Psoas muscle (tissue), 8 donors: ENCODE measurements around the gene ECHDC1. TPM values are rescaled to one million over a fixed set of nuclear protein-coding genes. Genes with fewer than 3 reads are reported as not detected.
A peak's percentile ranks its signal among the peaks of the same experiment; 100 is the strongest.

Experiments used
- ATAC-seq, 4 donors: fragments of 200-7000 bp; cut with Tn5 transposase; one replicate each; pipeline ENCODE4 v1.9.1; 2020; ENCODE audit warnings: moderate library complexity in 3 of 4, mild to moderate bottlenecking in 2 of 4
- DNase-seq, 2 donors: peaks; one replicate each; pipeline ENCODE4 v3.0.0-alpha.2; 2020
- H3K27ac ChIP-seq: fragments of 200-600 bp; one replicate; pipeline ENCODE4 v1.8.0; 2022
- H3K27me3 ChIP-seq, 3 donors: fragments of 200-600 bp in 1 of 3; one replicate each; pipeline versions ENCODE4 v1.6.1 to v1.8.0; 2013 to 2022; ENCODE audit warnings: low read length in 2 of 3, mild to moderate bottlenecking in 2 of 3, moderate library complexity in 1 of 3; ENCODE audit not compliant: insufficient read depth in 3 of 3
- H3K36me3 ChIP-seq, 2 donors: fragments of 200-600 bp in 1 of 2; one replicate each; pipeline versions ENCODE4 v1.6.1 to v1.8.0; 2013 to 2022; ENCODE audit warnings: low read depth in 1 of 2, mild to moderate bottlenecking in 1 of 2, moderate library complexity in 1 of 2; ENCODE audit not compliant: insufficient read depth in 1 of 2
- H3K4me1 ChIP-seq: fragments of 200-600 bp; one replicate; pipeline ENCODE4 v1.8.0; 2022
- H3K4me3 ChIP-seq: fragments of 200-600 bp; one replicate; pipeline ENCODE4 v1.8.0; 2022; ENCODE audit warnings: mild to moderate bottlenecking
- H3K9me3 ChIP-seq: fragments of 200-600 bp; one replicate; pipeline ENCODE4 v1.8.0; 2022
- whole genome bisulfite sequencing, 3 donors: extraction: QIAGEN DNeasy Blood & Tissue Kit; methylation state at CpG; one replicate each; pipeline versions ENCODE4 v1.1.6 to v1.1.7; 2013; 5-methylcytosine and 5-hydroxymethylcytosine counted together
- intact Hi-C, 2 donors: fragments of 100-400 bp; cut with DNase I; formaldehyde crosslinking; loops; one replicate each; pipeline versions ENCODE4 v1.11.0 to v1.14.2; 2022
- long read RNA-seq, 2 donors: library from polyadenylated mRNA; unstranded; transcript quantifications; one replicate each; pipeline ENCODE4 v2.0.0, GENCODE V29; 2021
- polyA plus RNA-seq, 3 donors: library from polyadenylated mRNA; stranded (reverse); fragments of 200-250 nt; gene quantifications; one replicate each; pipeline ENCODE4 v1.2.3, GENCODE V29; 2013
- total RNA-seq, 4 donors: library from RNA; stranded (reverse); fragmentation: NEBNext Ultra II Directional in 2 of 4; extraction: Animal tissue kit (Norgen Biotek cat#: 25700) in 2 of 4; gene quantifications; one replicate each; pipeline versions ENCODE4 v1.2.1 to v1.2.4, GENCODE V29; 2021 to 2023
- TF ChIP-seq, protein P1 (sequence below): fragments of 200-600 bp; IDR thresholded peaks from one replicate; pipeline ENCODE4 v1.8.0; 2022; ENCODE audit warnings: antibody characterized with exemption
- donor health status: healthy with polysubstance abuse.
- donor health status: DM: no; HTN: no; CAD: no; lungs with moderate emphysema.
- donor health status: Bipolar disorder and iron deficiency.
- donor health status: healthy.
- donor health status: DM: yes; HTN: yes; CAD: no.
- donor health status: DM: no; HTN: no; CAD: no.
- donor health status: DM: no; HTN: no; CAD: no.
- donor health status: DM: yes; HTN: yes; CAD: no.

ECHDC1 gene, protein sequence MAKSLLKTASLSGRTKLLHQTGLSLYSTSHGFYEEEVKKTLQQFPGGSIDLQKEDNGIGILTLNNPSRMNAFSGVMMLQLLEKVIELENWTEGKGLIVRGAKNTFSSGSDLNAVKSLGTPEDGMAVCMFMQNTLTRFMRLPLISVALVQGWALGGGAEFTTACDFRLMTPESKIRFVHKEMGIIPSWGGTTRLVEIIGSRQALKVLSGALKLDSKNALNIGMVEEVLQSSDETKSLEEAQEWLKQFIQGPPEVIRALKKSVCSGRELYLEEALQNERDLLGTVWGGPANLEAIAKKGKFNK
- total RNA-seq (10 to 100 TPM; 29.9 to 36.9 (median 33.5) TPM), polyA plus RNA-seq (10 to 100 TPM; 31.2 to 70.6 (median 48.4) TPM)
- long read RNA-seq, donor 1, transcript ECHDC1-210 (6 exons, 2,341 nt): major isoform, 21 of 30 reads
- long read RNA-seq, donor 1, partial matches to known transcripts: 4 of 30 reads
- long read RNA-seq, donor 1, other reads (novel, unspliced or antisense): 2 of 30 reads
- long read RNA-seq, donor 2, transcript ECHDC1-210 (6 exons, 2,341 nt): major isoform, 20 of 41 reads
- long read RNA-seq, donor 2, transcript ECHDC1-203 (5 exons, 1,354 nt): minor isoform, 5 of 41 reads
- long read RNA-seq, donor 2, partial matches to known transcripts: 3 of 41 reads
- long read RNA-seq, donor 2, other reads (novel, unspliced or antisense): 5 of 41 reads

DNA sequence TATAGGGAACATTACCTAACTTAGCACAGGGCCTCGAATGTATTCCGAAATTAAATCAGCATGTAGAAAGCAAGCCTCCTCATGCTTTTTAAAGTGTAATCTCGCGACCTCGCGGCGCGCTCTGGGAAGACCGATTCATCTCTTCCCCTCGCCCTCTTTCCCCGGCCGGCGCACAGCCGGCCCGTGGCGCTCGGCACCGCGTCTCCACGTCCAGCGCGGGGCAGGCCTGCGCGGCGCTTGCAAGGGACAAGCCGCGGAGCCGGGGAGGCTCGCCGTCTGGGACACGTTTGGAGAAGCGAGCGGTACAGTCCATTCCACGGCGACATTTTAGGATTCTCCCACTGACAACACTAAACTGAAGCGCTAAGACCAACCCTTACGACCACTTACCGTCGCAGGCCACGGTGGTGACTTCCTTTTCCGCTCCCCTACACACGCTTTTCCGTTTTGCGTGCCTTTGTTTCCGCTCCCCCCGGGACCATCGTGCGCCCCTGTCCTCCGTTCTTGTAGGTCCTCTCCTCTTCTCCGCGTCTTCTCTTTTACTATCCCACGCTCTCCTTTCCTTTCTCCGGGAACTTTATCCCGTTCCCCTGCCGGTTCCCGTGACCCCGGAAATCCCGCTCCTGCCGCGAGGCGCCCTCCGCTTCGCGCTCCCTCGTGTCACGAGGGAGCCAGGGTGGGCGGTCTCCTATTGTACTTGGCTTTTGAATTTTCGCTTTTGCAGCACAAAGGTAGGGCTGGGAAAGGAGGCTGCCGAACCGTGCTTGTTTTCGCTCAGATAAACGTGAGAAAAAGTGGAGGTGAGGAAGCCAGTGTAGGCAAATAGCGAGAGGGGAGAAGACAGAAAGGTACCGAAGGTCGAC is at the start of gene ECHDC1:
Gene ECHDC1 (minus strand): TSS at position 664 of the 863 bp plus-strand sequence. CDS start 12,581 bp downstream, outside the sequence.
- Histone ChIP-seq H3K9me3 (no peaks in the 10 kb centered on the region), H3K27ac (peak within 1 kb of the TSS; percentile 85), H3K4me1 (peaks cover 24% of the 10 kb centered on the region), H3K27me3 (no peaks in the 10 kb centered on the region), H3K36me3 (no peaks in the 10 kb centered on the region), H3K4me3 (peak within 1 kb of the TSS; percentile 82)
- intact Hi-C loops: loop anchor here (5.0 to 10.0 kb wide), 4 partner anchors 36 to 119 kb away; partner anchors contain the start of gene KIAA0408 (in 1 of the 2)
- ATAC-seq (peak; percentile 84 to 92 (median 90)), DNase-seq (peak; percentile 62 to 75)
- TF ChIP-seq, protein P1, sequence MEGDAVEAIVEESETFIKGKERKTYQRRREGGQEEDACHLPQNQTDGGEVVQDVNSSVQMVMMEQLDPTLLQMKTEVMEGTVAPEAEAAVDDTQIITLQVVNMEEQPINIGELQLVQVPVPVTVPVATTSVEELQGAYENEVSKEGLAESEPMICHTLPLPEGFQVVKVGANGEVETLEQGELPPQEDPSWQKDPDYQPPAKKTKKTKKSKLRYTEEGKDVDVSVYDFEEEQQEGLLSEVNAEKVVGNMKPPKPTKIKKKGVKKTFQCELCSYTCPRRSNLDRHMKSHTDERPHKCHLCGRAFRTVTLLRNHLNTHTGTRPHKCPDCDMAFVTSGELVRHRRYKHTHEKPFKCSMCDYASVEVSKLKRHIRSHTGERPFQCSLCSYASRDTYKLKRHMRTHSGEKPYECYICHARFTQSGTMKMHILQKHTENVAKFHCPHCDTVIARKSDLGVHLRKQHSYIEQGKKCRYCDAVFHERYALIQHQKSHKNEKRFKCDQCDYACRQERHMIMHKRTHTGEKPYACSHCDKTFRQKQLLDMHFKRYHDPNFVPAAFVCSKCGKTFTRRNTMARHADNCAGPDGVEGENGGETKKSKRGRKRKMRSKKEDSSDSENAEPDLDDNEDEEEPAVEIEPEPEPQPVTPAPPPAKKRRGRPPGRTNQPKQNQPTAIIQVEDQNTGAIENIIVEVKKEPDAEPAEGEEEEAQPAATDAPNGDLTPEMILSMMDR: peak; percentile 26
- WGBS, 3 donors: 0 to 1% (median 0%) methylated on average over 74 of the region's 75 CpGs

DNA sequence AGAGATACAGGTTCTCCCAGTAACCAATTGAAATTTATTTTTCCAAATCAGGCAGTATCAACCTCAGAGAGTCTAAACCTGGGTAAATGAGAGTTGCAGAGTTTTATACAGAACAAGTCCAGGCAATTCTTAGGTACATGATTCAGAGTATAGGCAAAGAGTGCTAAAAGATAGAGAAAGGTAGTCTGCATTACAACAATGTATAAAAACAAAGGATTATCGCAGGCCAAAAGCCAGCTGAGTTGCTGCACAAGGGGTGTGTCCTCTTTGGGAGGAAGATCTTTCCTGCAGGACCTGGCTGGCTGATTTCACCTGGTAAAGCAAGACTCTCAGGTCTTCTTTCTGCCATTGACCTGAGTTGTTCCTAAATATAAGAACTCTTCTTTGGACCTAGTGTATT is 48.9 kb upstream of the ECHDC1 start:
- Histone ChIP-seq H3K36me3 (no peaks in the 10 kb centered on the region), H3K4me3 (no peak overlapping the region), H3K27me3 (no peaks in the 10 kb centered on the region), H3K27ac (no peak overlapping the region), H3K9me3 (no peaks in the 10 kb centered on the region), H3K4me1 (peaks cover 15% of the 10 kb centered on the region)
- TF ChIP-seq, protein P1: no peak
- 92 to 96% (median 93%) methylated on average over 1 of the region's 1 CpG for WGBS, 3 donors
- no peak for DNase-seq
- intact Hi-C loops: no loop called here
- ATAC-seq: no peak

DNA sequence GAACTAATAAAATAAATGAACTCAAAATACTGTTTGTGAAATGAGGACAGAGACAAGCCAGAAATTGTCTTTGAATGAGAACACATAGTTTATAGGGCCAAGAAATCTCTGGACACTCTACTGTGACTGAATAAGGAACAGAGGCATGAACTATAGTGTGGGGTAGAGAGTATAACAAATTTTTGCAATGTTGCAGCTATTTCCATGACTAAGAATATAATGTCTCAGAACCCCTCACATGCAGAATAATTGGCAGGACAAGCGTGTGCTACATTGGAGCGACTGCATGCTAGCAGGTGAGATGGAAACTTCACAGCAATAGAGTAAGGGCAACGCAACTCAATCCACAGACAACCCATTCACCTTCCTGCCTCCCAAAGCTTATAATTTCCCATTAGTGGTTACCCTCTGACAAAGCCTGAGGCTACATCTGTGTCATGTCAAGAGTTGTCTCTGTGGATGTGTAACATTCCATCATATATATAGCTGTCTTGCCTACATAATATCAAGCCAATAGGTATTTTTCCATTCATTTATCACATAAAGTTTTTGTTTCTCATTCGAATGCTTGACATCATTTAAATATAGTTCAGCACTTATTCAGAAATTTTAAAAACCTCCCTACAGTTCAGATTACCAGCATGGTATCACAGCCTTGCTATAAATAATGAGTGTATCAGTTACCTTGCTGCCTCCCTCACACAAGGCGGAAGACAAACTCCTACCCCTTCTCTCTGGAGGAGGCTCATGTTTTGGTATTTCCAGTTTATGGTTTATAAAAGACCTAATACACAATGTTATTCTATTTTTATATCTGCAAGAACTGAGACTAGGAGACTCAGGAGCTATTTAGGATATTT is 47.9 kb upstream of the ECHDC1 start:
- Histone ChIP-seq H3K27ac (no peak overlapping the region), H3K9me3 (no peaks in the 10 kb centered on the region), H3K27me3 (no peaks in the 10 kb centered on the region), H3K4me3 (no peak overlapping the region), H3K36me3 (no peaks in the 10 kb centered on the region), H3K4me1 (peaks cover 15% of the 10 kb centered on the region)
- TF ChIP-seq, protein P1: no peak
- WGBS, 3 donors: 26 to 51% (median 30%) methylated on average over 5 of the region's 5 CpGs
- intact Hi-C loops: no loop called here
- DNase-seq: no peak
- ATAC-seq: peak in 2 of 4 donors; percentile 60 to 61

DNA sequence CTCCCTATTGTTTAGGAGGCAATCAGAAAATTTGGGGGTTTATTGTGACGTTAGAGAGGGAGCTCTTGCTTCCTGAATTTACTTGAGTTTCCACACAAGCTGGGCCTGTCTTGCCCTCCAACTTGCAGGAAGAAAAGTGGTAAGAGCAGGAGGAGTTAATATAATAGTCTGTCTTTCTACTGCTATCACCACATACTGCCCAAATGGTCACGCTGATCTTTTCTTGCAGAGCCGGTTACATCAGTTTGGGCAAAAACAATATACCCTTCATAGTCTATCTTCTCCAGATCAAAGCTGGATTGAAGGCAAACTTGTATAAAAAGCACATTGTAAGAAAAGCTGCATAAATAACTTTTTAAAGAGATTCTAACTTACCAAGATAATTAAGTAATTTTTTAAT is 46.3 kb upstream of the ECHDC1 start:
- Histone ChIP-seq H3K27ac (no peak overlapping the region), H3K9me3 (no peaks in the 10 kb centered on the region), H3K27me3 (no peaks in the 10 kb centered on the region), H3K36me3 (no peaks in the 10 kb centered on the region), H3K4me1 (peaks cover 15% of the 10 kb centered on the region), H3K4me3 (no peak overlapping the region)
- TF ChIP-seq, protein P1: no peak
- DNase-seq: no peak
- 73 to 81% (median 75%) methylated on average over 3 of the region's 3 CpGs for WGBS, 3 donors
- intact Hi-C loops: no loop called here
- ATAC-seq: no peak
